K562 (cell line): ENCODE results near the gene ANKRD16. TPM values are rescaled to one million over a fixed set of nuclear protein-coding genes. Genes with fewer than 3 reads are reported as not detected.

Source experiments
- ATF4 ChIP-seq: fragments of 450-650 bp; formaldehyde crosslinking; IDR thresholded peaks from 2 replicates; pipeline ENCODE4 v1.4.0; 2022; ENCODE audit warnings: mild to moderate bottlenecking, moderate library complexity
- ATF7 ChIP-seq: fragments of 450-650 bp; IDR thresholded peaks from 2 replicates; pipeline ENCODE4 v1.7.1; 2014; ENCODE audit warnings: mild to moderate bottlenecking, moderate library complexity
- CBFA2T3 ChIP-seq: fragments of 450-650 bp; IDR thresholded peaks from 2 replicates; pipeline ENCODE4 v1.6.1; 2017
- CTBP1 ChIP-seq: fragments of 450-650 bp; IDR thresholded peaks from 2 replicates; pipeline ENCODE4 v1.6.1; 2016; ENCODE audit warnings: borderline replicate concordance
- EHMT2 ChIP-seq: fragments of 450-650 bp; IDR thresholded peaks from 2 replicates; pipeline ENCODE4 v1.6.1; 2018; ENCODE audit warnings: antibody characterized with exemption
- EP300 ChIP-seq: IDR thresholded peaks from 2 replicates; pipeline ENCODE4 v1.6.1; 2012; ENCODE audit warnings: low read length, improper control_type of control experiment
- HDAC2 ChIP-seq: fragments of 450-650 bp; IDR thresholded peaks from 2 replicates; pipeline ENCODE4 v1.6.1; 2016; ENCODE audit warnings: mild to moderate bottlenecking
- MAFG ChIP-seq: fragments of 450-650 bp; conservative IDR thresholded peaks from 2 replicates; pipeline ENCODE4 v1.6.1; 2016; ENCODE audit warnings: missing genetic modification characterization, missing compliant biosample characterization
- MTA2 ChIP-seq: fragments of 450-650 bp; IDR thresholded peaks from 2 replicates; pipeline ENCODE4 v1.6.1; 2016; ENCODE audit warnings: low read depth
- MYBL2 ChIP-seq, 2 experiments: fragments of 450-650 bp in 1 of 2; sonication (generic) in 1 of 2; formaldehyde crosslinking in 1 of 2; IDR thresholded peaks; 2 replicates each; pipeline versions ENCODE4 v1.6.1 to v1.8.1; 2017 to 2022; ENCODE audit warnings: borderline replicate concordance in 1 of 2, inconsistent platforms in 1 of 2, low read depth in 1 of 2, mild to moderate bottlenecking in 1 of 2, missing genetic modification reagents in 1 of 2, moderate library complexity in 1 of 2
- MYC ChIP-seq, 2 experiments: fragments of 250-450 bp in 1 of 2; sonication (Bioruptor Pico) in 1 of 2; IDR thresholded peaks; 2 replicates each; pipeline versions ENCODE4 v1.5.1 to v1.6.1; 2012 to 2021; ENCODE audit warnings: low read depth in 2 of 2, borderline replicate concordance in 1 of 2, improper control_type of control experiment in 1 of 2, low read length in 1 of 2, mild to moderate bottlenecking in 1 of 2, moderate library complexity in 1 of 2
- MYNN ChIP-seq, 2 experiments: sonication (generic); formaldehyde crosslinking in 1 of 2; IDR thresholded peaks; 2 replicates each; pipeline versions ENCODE4 v1.5.0 to v1.6.1; 2016 to 2020; ENCODE audit warnings: antibody characterized with exemption in 1 of 2, missing genetic modification reagents in 1 of 2
- NCOA2 ChIP-seq, 2 experiments: fragments of 450-650 bp; IDR thresholded peaks; 2 replicates each; pipeline ENCODE4 v1.6.1; 2018; ENCODE audit warnings: mild to moderate bottlenecking in 2 of 2, moderate library complexity in 1 of 2; ENCODE audit not compliant: partially characterized antibody in 2 of 2
- PBX2 ChIP-seq, 2 experiments: IDR thresholded peaks in 1 of 2; conservative IDR thresholded peaks in 1 of 2; 2 replicates each; pipeline ENCODE4 v1.6.1; 2016; ENCODE audit warnings: low read depth in 2 of 2, mild to moderate bottlenecking in 1 of 2, missing compliant biosample characterization in 1 of 2, missing genetic modification characterization in 1 of 2, moderate library complexity in 1 of 2
- RNF219 ChIP-seq: fragments of 250-450 bp; sonication (Bioruptor Pico); IDR thresholded peaks from 2 replicates; pipeline ENCODE4 v1.5.0; 2022; ENCODE audit warnings: mild to moderate bottlenecking
- SMAD3 ChIP-seq: fragments of 450-650 bp; formaldehyde crosslinking; conservative IDR thresholded peaks from 2 replicates; pipeline ENCODE4 v1.4.0; 2020; ENCODE audit warnings: mild to moderate bottlenecking
- UBTF ChIP-seq, 2 experiments: IDR thresholded peaks; 2 replicates each; pipeline ENCODE4 v1.6.1; 2012; ENCODE audit warnings: improper control_type of control experiment in 2 of 2, low read depth in 2 of 2, low read length in 2 of 2, borderline replicate concordance in 1 of 2
- ZNF175 ChIP-seq: fragments of 200-800 bp; sonication (Bioruptor generic); IDR thresholded peaks from 2 replicates; pipeline ENCODE4 v1.6.1; 2016; ENCODE audit warnings: low read depth, mild to moderate bottlenecking, missing genetic modification characterization, missing compliant biosample characterization
- ZNF354B ChIP-seq: fragments of 250-450 bp; sonication (Bioruptor Pico); IDR thresholded peaks from 2 replicates; pipeline ENCODE4 v1.4.0; 2020
- polyA plus RNA-seq, 8 experiments: library from polyadenylated mRNA; depleted of rRNA in 4 of 8; stranded (reverse) in 5 of 8; unstranded in 3 of 8; fragments of >200 nt; fragmentation: Nextera tagmentation in 2 of 8; fragmentation: Illumina TruSeq in 1 of 8; extraction: Ambion mirVana in 2 of 8; extraction: Trizol in 1 of 8; gene quantifications; 2 replicates each; pipeline versions ENCODE4 v1.2.1 to v1.2.3, GENCODE V29; 2011 to 2014; ENCODE audit warnings: inconsistent platforms in 1 of 8, missing spikeins in 1 of 8
- total RNA-seq, 7 experiments: library from RNA; depleted of rRNA in 6 of 7; stranded (reverse); fragments of >200 nt in 6 of 7; fragmentation: Illumina TruSeq in 2 of 7; extraction: Trizol in 2 of 7; gene quantifications; 2 replicates each; pipeline versions ENCODE4 v1.2.1 to v1.2.3, GENCODE V29; 2011 to 2021; ENCODE audit warnings: low replicate concordance in 1 of 7

The ANKRD16 gene
- total and polyA plus RNA-seq, 9 of the 15 experiments (the other 6 are each of a cell fraction or from before 2014, with no cell fraction given) = 1.5 to 16.0 (median 9.5) TPM

- TF ChIP-seq RNF219 (CRISPR knock-in tag) = no peak
- no peak for TF ChIP-seq SMAD3 (CRISPR knock-in tag)
- peak; percentile 66 for TF ChIP-seq MTA2
- TF ChIP-seq MAFG (tag) = peak; percentile 13; the same call in 1 of the 2 replicates
- TF ChIP-seq HDAC2 = peak; percentile 59; the same call in 1 of the 2 replicates
- 0 out of 2 replicates have a peak, but pooled peaks have one; percentile 32 for TF ChIP-seq ATF7
- TF ChIP-seq NCOA2 (IDR thresholded peaks at IDR 0.05; ENCODE audit: partially characterized antibody in 2 of 2) = no peak
- no peak for TF ChIP-seq UBTF (IDR thresholded peaks at IDR 0.05; ENCODE audit: borderline replicate concordance in 1 of 2, low read depth in 2 of 2, low read length in 2 of 2)
- peak; percentile 41; the same call in 1 of the 2 replicates for TF ChIP-seq MYBL2 (IDR thresholded peaks at IDR 0.05; ENCODE audit: low read depth)
- no peak for TF ChIP-seq MYBL2 (CRISPR knock-in tag; IDR thresholded peaks at IDR 0.05; ENCODE audit: borderline replicate concordance)
- TF ChIP-seq EHMT2 = peak; percentile 40; the same call in 1 of the 2 replicates
- TF ChIP-seq ZNF175 = peak; percentile 52; the same call in 1 of the 2 replicates
- TF ChIP-seq MYNN (IDR thresholded peaks at IDR 0.05) = peak; percentile 78; the same call in 1 of the 2 replicates
- no peak for TF ChIP-seq MYNN (CRISPR knock-in tag; IDR thresholded peaks at IDR 0.05)
- TF ChIP-seq EP300 = peak; percentile 89
- no peak for TF ChIP-seq ZNF354B (CRISPR knock-in tag)
- TF ChIP-seq CBFA2T3 = peak; percentile 90
- no peak for TF ChIP-seq PBX2 (CRISPR knock-in tag; IDR thresholded peaks at IDR 0.05; ENCODE audit: low read depth)
- TF ChIP-seq PBX2 (tag; conservative IDR thresholded peaks at IDR 0.05; ENCODE audit: low read depth) = peak; percentile 41; the same call in 1 of the 2 replicates
- peak; percentile 58; the same call in 1 of the 2 replicates for TF ChIP-seq CTBP1
- no peak for TF ChIP-seq ATF4
- peak; percentile 29 for TF ChIP-seq MYC (IDR thresholded peaks at IDR 0.05; ENCODE audit: low read depth, low read length)
- TF ChIP-seq MYC (CRISPR knock-in tag; IDR thresholded peaks at IDR 0.05; ENCODE audit: borderline replicate concordance, low read depth) = no peak
These were observed 5.2 kb upstream of the ANKRD16 start (continued) for GRCh38 chr10:5894873-5895272.
